AG08396 (cell line): ENCODE data around the gene SOSTDC1.
"Not testable (repeated sequence)": the region's sequence is repeated elsewhere in the genome, so short reads cannot be mapped to it uniquely, and the experiment has no call there.

Source experiments
- DNase-seq: peaks from one replicate; pipeline ENCODE4 v3.0.0; 2012; ENCODE audit warnings: low spot score, mixed read lengths

Gene SOSTDC1

DNA sequence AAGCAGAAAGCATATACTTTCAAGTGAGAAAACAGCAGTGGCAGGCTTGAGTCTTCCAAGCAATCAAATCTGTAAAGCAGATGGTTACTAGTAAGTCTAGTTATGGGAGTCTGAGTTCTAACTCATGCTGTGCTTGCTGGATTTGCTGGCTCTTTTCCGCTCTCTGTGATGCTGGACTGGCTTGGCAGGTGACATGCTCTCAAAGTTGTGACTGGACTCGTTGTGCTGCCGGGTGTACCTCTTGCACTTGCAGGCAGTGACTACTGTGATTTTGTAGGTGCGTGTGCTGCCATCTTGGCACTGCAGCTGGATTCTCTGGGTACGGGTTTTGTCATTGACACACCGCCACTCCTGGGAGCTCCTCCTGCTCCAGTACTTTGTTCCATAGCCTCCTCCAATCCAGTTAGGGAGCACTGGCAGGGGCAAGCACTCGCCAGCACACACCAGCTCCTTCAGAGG, 3.1 kb downstream of the SOSTDC1 start:
- DNase-seq, result no peak

DNA sequence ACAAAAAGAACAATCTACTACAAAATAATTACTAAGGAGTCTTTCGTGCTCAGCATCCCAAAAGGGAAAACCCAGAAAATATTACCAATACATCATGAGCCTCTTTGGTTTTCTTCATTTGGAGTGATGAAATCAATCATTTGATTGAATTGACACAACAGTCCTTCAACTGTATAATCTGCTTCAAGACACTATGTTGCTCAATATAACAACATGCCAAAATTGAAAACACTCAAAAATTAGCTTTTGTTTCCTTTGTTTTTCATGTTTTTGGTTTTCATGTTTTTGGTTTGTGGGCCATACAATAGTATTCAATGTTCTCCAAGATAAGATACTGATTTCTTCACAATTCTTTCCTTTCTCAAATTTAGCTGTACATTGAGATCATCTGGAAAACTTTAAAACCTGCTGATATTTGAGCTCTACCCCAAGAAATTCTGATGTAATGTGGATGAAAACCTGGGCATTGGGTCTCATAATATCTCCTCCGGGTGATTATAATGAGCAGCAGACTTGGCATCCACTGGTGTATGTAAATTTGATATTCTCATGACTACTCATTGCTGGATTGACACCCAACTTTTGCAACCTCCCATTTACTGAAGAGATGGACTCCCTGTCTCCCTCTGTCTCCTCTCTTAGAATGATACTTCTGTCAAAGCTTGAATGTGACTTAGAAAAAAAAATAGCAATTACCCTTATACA, 4.6 kb downstream of the SOSTDC1 start:
- DNase-seq, result no peak

DNA sequence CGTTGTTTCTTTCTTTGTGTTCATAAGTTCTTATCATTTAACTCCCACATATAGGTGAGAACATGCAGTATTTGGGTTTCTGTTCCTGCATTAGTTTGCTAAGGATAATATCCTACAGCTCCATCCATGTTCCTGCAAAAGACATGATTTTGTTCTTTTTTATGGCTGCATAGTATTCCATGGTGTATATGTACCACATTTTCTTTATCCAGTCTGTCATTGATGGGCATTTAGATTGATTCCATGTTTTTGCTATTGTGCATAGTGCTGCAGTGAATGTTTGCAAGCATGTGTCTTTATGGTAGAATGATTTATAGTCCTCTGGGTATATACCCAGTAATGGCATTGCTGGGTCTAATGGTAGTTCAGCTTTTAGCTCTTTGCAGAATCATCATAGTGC, 9.2 kb downstream of the SOSTDC1 start:
- not testable (repeated sequence) for DNase-seq

DNA sequence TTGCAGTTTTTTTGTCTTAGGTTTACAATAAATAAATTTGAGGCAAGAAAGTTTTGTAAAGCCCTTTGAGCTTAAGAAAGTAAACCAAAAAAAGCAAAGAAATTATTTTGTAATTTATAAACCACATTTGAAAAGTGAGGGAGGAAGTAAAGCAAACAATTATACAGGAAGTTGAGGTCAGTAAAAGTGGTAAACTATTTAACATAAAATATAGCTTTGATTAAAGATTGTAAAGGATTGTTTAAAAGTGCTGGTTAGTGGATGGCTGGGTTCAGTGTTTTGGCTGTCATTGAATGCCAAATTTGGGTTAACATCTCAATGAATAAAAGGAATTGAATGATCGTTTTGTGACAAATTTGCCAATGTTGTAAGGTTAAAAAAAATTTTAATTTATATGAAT, 9.9 kb downstream of the SOSTDC1 start:
- no peak for DNase-seq

DNA sequence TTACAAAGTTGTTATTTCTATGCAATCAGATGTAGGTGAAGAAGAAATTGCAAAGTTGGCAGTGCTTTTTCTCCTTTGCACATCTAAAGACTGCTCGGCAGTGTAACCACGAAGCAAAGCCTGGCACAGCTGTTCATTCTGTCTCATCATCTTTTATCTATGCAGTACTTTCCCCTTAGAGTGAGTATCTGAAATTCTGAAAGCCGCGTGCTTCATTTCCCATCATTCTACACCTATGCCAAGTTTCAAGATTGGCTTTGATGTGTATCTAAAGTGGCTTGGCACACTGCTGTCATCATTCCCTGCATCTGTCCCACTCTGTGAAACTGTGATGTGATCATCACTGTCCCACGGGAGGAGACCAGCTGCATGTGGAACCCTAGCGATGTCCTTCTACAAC, 15.2 kb downstream of the SOSTDC1 start:
- no peak for DNase-seq

DNA sequence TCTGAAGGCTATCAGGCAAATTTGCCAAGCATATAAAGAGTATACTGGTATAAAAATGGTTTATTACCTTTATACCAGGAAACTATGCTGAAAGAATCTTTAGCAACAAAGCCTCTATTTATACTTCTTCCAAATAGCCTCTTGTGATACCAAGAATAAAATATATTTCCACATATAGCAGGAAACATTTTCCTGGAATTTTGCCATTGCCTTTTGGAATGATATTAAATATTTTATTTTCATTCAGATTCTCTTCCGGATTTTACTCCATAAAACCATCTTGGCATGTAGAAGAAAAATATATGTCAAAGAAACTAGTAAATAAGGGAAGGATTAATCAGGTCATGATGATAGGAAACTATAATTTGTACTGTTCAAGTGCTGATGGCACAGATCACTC, 17.7 kb downstream of the SOSTDC1 start:
- no peak for DNase-seq

DNA sequence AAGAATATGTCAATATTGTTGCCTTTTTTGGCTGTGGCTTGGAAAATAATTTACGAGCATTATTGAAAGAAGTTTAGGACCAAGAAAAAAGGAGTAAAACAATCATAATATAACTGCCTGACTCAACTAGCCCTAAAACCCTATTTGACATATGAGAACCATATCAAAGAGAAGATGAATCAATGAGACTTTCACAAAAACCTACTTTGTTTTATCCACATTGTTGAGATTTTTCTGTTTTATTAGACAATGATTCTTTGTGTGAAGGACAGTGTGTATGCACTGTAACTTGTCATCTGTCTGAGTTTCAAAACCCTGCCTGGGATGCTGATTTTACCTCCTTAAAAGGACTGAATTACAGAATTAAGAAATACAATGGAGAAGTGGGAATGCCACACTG, 19.0 kb downstream of the SOSTDC1 start:
- DNase-seq, result no peak

DNA sequence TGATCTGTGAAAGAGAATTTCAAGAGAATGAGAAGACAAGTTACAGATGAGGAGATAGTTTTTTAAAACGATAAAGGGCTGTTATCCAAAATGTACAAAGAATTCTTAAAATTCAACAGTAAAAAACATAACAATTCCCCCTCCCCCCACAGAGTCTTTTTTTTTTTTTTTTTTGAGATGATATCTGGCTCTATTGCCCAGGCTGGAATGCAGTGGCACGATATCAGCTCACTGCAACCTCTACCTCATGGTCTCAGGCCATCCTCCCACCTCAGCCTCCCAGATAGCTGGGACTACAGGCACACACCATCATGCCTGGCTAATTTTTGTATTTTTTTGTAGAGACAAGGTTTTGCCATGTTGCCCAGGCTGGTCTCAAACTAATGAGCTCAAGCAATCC, 21.7 kb downstream of the SOSTDC1 start:
- DNase-seq, result not testable (repeated sequence)

DNA sequence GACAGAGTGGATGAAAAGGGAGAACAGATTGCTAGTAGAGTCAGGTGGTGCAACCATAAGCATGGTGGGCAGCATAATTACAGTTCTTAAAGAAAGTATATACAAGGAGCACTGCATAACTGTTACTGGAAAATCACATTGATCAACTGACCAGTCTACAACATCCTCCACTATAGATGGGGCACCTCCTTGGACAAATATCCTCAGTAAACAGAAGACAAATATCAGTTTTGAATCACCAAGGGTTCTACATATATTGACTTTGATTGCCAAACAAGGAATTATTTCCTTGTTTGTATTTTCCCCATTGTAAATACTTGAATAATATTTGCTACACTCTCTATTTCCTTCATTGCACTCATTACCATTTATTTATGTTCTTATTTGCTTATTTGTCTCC, 26.6 kb downstream of the SOSTDC1 start:
- DNase-seq, result no peak

DNA sequence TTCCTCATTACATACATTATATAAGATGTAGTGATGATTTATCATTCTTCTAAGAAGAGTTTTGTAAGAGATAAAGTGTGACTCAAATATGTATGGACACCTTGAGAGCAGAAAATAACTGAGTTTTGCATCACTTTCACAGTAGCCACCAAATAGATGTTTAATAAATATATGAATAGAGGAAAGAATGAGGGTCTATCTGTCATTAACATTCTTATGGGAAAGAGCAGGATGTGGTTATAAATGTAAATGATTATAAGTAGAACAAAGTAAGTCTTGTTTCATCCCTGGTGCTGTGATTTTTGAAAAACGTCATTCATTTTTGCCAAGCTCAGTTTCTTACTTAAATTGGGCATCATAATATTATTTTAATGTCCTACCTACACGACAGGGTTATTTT, 29.2 kb downstream of the SOSTDC1 start:
- DNase-seq, result no peak

DNA sequence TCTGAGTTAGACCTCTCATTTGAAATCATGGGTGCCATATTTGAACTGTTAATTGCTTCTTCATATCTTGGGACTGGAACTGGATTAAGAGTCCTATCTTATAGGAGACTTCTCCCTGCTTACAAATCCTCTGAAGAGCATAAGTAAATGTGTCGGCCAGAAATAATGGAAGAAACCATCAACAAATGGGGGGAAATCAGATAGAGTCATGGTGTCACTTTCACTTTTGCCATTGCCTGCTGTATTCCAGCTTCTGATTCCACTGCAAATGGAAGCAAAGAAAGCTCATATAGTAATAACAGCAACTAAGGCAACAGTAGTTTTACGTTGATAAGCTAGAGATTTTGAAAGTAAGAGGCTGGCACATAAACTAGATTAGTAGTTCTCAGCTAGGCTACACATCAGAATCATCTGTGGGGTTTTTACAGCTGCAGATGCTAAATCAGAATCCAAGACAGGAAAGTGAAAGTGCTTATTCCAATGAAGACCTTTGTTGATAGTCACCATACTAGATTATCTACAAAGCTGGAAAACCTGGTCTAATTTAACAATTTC, 31.9 kb downstream of the SOSTDC1 start:
- DNase-seq, result no peak

DNA sequence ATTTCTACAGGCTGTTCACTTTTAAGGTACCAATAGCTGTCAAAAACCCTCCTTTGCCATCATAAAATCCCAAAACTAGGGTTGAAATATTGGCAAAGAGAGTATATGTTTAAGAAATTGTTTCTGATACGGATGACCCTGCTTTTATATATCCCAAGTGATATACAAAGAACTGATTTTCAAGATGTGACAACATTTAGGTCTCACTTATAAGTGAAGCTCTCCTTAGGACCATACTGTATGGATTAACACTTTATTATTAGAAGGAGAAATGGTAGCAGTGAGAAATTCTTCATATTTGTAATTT, 33.2 kb downstream of the SOSTDC1 start:
- no peak for DNase-seq

DNA sequence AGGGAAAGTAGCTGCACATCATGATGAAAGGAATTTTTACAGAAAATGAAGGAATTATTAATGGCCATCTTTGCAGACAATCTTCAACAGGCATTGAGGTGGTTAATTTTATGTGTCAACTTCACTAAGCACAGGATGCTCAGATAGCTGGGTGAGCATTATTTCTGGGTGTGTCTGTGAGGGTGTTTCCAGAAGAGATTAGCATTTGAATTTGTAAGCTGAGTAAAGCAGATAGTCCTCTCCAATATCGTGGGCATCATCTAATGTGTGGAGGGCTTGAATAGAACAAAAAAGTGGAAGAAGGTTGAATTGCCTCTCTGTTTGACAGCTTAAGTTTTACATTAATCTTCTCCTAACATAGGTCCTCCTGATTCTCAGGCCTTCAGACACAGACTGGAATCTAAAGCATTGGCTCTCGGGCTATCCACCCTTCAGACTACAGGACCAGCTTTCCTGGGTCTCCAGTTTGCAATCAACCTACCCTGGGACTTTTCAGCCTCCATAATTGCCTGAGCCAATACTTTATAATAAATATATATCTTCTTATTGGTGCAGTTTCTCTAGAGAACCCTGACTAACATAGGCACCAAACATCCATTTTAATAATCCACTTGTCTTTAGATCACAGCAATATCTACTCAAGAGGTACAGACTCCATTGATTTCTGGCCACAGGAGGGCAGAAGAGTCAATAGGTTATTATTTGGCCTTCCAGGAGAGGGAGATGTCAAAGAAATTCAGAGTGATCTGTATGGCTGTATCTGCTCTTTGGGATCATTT, 33.7 kb downstream of the SOSTDC1 start:
- peak; percentile 21 for DNase-seq

DNA sequence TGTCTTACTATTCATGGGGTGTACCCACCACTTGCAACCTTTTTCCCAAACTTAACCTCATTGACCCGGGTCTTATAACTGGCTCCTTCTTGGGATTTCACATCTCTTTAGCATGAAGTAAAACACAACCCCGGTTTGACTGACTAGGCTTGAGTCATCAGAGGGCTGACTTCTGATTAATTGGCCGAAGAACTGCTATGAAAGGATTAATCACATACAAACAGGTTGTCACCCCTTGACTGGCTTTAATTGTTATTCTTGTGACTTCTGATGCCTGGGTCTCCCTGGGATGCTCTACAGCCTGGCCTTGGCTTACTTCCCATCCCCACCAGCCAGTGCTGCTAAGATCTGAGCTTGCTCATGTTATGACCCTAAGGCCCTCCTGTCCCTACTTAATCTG, 35.4 kb downstream of the SOSTDC1 start:
- DNase-seq, result no peak

DNA sequence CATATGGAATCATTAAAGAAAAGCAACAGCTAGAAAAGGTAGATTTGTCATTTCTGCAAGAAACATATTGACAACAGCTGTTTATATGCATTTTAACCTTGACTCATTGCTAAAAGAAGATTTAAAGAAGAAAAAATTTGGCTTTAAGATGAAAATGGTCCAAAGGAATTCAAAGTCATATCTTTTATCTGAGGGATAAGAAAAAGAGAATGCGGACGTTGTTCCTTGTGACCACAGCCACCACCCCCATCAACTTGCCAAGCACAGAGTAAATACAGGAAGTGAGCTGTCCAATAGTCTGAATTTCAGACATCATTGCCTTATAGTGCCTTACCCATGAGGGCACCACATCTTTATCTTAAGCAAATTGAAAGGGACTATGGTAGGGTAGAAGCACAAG, 36.9 kb downstream of the SOSTDC1 start:
- DNase-seq, result peak; percentile 42

DNA sequence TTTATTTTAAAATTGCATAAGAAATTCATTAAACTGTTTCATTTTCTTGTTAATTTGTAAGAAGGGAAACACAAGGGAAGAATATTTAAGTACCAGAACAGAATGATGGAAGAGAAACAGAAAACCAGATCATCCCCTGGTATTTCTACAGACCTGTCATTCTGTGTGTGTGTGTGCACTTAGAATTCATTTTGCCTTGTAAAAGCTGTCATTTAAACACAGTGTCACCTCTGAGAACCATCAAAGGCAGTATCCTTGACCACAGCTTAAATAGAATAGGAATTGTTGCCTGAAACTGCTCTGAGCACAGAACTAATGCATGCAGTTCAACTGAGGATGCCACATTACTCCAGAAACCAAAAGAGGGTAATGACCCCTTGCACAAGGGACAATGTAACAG, 37.4 kb downstream of the SOSTDC1 start:
- no peak for DNase-seq

DNA sequence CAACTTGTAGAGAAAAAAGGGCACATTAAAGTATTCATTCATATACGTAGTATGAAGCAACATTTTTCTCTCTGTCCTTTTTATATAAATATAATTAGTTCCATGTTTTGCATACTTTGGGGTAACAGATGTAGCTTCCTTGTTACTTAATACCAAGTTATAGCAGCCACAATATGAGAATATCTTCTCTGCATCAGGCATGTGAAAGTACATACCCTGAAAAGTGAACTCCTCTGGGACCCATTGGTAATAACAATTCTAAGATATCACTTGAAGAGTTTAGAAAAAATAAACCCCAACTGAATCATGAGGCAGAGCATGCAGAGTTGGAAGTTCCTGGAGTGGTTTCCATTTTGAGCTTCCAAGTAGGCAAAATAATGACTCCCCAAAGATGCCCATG, 41.8 kb downstream of the SOSTDC1 start:
- DNase-seq, result no peak

DNA sequence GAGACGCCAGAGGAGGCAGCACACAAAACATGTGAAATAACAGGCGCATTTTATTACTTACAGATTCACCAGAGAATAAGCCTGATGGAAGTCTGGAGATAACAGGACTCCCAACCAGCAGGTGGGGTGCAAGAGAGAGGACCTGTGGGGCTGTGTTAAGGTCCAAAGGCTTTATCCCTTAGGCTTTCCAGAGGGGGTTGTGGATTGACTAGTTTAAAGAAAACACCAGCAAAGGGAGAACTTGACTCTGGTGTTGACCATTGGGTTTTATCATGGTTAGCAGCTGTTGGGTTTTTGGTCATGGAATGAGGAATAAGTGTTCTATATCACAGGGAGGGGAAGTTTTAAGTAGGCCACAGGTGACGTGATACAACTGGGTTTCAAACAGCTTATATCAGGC, 42.6 kb downstream of the SOSTDC1 start:
- no peak for DNase-seq

DNA sequence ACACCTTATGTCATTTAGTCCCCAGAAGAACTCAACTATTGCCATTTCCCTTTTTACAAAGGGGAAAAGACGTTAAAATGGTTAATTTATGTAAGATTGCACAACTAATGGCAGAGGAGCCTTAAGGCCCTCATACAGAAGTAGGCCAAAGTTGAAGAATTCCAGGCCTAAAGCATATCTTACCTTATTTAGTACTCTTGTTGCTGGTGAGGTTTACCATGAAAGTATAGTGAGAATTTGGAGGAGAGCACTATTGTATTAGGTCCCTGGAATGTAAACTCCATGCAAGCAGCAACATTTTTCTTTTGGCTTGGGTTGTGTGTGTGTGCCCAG, 43.5 kb downstream of the SOSTDC1 start:
- DNase-seq, result no peak

DNA sequence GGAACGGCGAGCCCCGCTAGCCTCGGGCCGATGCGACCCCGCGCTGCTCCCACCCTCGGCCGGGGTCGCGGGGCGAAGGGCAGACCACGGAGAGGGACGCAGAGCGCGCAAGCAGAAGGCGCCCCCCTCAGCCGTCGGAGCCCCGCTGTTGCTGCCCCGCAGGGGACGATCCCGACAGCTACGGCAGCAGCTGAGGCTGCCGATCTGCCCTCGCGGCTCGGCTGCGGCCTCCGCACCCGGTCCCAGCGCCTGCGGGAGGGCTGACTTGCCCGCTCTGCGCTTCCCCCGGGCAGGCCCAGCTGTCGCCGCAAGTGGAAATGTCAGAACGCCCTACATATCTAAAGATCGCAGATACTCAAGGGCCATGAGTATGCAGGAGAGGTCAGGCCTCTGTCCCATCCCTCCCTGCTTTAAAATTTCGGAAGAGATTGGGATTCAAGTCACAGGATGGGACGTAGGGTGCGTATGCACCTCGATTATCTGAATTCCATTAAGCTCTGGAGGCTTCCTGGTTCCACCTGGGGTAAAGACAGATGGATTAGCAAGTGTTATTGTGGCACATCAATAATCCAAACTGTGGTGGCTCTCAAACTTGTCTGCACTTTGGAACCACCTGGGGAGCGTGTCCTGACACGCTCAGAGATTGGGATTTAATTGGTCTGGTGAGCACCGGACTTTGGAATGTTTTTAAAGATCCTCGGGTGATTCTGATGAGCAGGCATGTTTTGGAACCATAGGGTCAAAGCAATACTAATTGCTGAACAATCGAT, 44.0 kb downstream of the SOSTDC1 start, which contains the start of gene CRPPA:
TSS of gene CRPPA (minus strand) at position 206 of the 770 bp plus-strand sequence. CDS start 216 bp downstream, outside the sequence.
- DNase-seq, result peak; percentile 48

DNA sequence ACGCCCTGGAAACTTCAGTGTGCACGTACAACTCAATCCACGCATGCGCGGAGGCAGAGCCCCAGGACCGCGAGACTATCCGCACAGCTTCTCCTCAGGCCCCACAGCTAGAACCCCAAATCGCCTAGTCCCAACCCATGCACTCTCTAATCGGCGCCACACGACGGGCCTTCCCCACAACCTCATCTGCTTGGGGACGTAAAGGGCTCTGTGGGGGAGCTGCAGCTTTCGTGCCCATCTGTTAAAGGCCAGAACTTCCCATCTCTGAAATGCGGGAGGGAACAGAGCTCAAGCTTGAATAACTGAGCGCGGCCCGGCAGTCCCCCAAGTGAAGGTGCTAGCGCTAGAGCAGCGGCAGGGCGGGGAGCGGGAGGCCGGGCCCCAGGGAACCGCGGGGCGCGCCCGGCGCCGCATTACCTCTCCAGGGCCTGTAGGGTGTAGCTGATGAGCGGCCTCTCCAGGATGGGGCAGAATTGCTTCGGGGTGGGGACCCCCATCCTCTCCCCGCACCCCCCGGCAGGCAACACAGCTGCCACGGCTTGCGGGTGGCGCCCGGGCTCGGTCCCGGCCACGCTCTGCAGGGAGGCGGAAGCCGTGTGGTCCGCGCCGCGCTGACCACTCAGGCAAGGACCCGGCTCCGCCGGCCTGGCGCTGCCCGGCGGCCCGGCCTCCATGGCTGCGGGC, 44.7 kb downstream of the SOSTDC1 start:
- peak; percentile 92 for DNase-seq

DNA sequence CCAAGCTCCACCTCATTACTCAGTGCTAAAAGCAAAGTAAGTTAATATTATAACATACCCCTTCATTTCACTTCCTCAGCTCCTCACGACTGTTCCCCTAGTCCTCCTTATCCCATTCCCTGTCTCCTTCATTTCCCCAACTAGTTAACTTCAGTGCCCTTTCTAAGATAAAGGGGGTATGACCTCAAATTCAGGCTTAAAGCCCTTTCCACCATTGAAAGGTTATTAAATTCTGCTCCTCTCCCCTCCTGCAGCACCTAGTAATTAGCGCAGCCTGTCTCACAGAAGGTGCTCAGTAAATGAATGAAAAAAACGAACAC, 45.2 kb downstream of the SOSTDC1 start:
- DNase-seq, result no peak
